Breast epithelium (tissue), 4 donors: ENCODE results near the gene PON3. TPM values are rescaled to one million over a fixed set of nuclear protein-coding genes. Genes with fewer than 3 reads are reported as not detected.

Experiments used
- DNase-seq, 2 donors: peaks; one replicate each; pipeline ENCODE4 v3.0.0-alpha.2; 2019; ENCODE audit warnings: low spot score in 2 of 2
- H3K27ac ChIP-seq, 2 donors: fragments of 200-600 bp; sonication (generic) in 1 of 2; one replicate each; pipeline ENCODE4 v1.5.1; 2016 to 2019; ENCODE audit warnings: mild to moderate bottlenecking in 1 of 2
- H3K27me3 ChIP-seq, 2 donors: fragments of 200-600 bp; sonication (generic) in 1 of 2; one replicate each; pipeline versions ENCODE4 v1.5.1 to v1.6.0; 2017 to 2019; ENCODE audit warnings: control low read depth in 1 of 2, mild to moderate bottlenecking in 1 of 2
- H3K36me3 ChIP-seq: fragments of 200-600 bp; one replicate; pipeline ENCODE4 v1.5.1; 2019
- H3K4me1 ChIP-seq, 2 donors: fragments of 200-600 bp; sonication (generic); one replicate each; pipeline ENCODE4 v1.5.1; 2016 to 2019; ENCODE audit warnings: control low read depth in 1 of 2
- H3K4me3 ChIP-seq, 3 donors: fragments of 200-600 bp; sonication (generic); 1 replicate in 2 of 3; 2 replicates in 1 of 3; pipeline ENCODE4 v1.5.1; 2016 to 2019; ENCODE audit warnings: mild to moderate bottlenecking in 3 of 3, moderate library complexity in 2 of 3
- H3K9me3 ChIP-seq, 2 donors: fragments of 200-600 bp; sonication (generic) in 1 of 2; one replicate each; pipeline ENCODE4 v1.5.1; 2016 to 2019; ENCODE audit warnings: control low read depth in 1 of 2
- CTCF ChIP-seq, 3 donors: fragments of 450-650 bp; IDR thresholded peaks; one replicate each; pipeline ENCODE4 v1.5.1; 2016 to 2017; ENCODE audit warnings: antibody characterized with exemption in 3 of 3, mild to moderate bottlenecking in 3 of 3, moderate library complexity in 3 of 3
- POLR2A ChIP-seq: fragments of 450-650 bp; IDR thresholded peaks from one replicate; pipeline ENCODE4 v1.6.1; 2016; ENCODE audit warnings: antibody characterized with exemption, mild to moderate bottlenecking, moderate library complexity
- POLR2AphosphoS5 ChIP-seq, 3 donors: sonication (generic); formaldehyde crosslinking; IDR thresholded peaks; one replicate each; pipeline ENCODE4 v1.6.1; 2017; ENCODE audit warnings: antibody characterized with exemption in 3 of 3
- intact Hi-C: fragments of 100-400 bp; cut with DNase I; formaldehyde crosslinking; loops from one replicate; pipeline ENCODE4 v1.15.1; 2023; ENCODE audit warnings: low total_unique reads
- total RNA-seq, 3 donors: library from RNA; depleted of rRNA; stranded (reverse); fragments of >200 nt; gene quantifications; one replicate each; pipeline ENCODE4 v1.1.0, GENCODE V29; 2016

Gene PON3
- total RNA-seq, 3 donors from 2014 or later, result 5.9 to 26.9 (median 8.5) TPM

DNA sequence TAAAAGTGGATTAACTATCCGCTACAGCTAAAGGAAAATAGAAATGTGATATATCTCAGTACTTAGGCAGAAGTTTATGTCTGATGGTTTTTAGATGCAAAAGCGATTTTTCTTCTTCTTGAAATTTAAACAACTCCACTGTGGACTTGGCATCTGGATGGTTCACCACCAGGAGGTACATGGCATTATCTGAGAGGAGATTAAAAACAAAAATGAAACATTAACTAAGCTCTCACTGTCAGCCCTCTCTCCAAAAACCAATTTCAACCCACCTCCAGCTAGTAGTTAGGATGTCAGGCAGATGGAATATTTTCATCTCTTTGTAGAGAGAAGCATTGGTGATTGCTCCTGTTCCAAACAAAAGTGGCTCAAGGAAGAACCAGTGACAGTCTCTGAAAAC, 84.8 kb downstream of the PON3 start:
- intact Hi-C loops, result no loop called here
- no peak for DNase-seq
- H3K4me3 ChIP-seq, result no peak overlapping the region
- no peaks in the 10 kb centered on the region for H3K4me1 ChIP-seq
- no peak for TF ChIP-seq CTCF (IDR thresholded peaks at IDR 0.05)
- no peak for TF ChIP-seq POLR2A
- TF ChIP-seq POLR2AphosphoS5 (IDR thresholded peaks at IDR 0.05), result no peak
- no peak overlapping the region for H3K27ac ChIP-seq
- no peaks in the 10 kb centered on the region for H3K36me3 ChIP-seq
- no peaks in the 10 kb centered on the region for H3K27me3 ChIP-seq
- no peaks in the 10 kb centered on the region for H3K9me3 ChIP-seq

GRCh38 chr7:95309951-95310350, 86.2 kb downstream of the PON3 start:
- H3K4me3 ChIP-seq, result no peak overlapping the region
- H3K27ac ChIP-seq, result no peak overlapping the region
- no peaks in the 10 kb centered on the region for H3K27me3 ChIP-seq
- DNase-seq, result no peak
- H3K36me3 ChIP-seq, result no peaks in the 10 kb centered on the region
- H3K9me3 ChIP-seq, result no peaks in the 10 kb centered on the region
- TF ChIP-seq POLR2A (no peak), CTCF (IDR thresholded peaks at IDR 0.05) (no peak), POLR2AphosphoS5 (IDR thresholded peaks at IDR 0.05) (no peak)
- intact Hi-C loops, result no loop called here
- H3K4me1 ChIP-seq, result no peaks in the 10 kb centered on the region

Other genes starting within 250 kb of the PON3 start
- gene PON1, start 71.8 kb downstream of the PON3 start, total RNA-seq, result under 1 TPM in 2 of 3 donors, not detected in 1; 0.29 to 0.66 TPM
- 100 to 1,000 TPM; 119 to 168 (median 165) TPM for gene PON2, start 38.7 kb upstream of the PON3 start, total RNA-seq
- under 1 TPM; 0.16 to 0.33 (median 0.29) TPM for gene ASB4, start 89.6 kb upstream of the PON3 start, total RNA-seq
- 100 to 1,000 TPM; 507 to 797 (median 729) TPM for gene PDK4, start 200.1 kb upstream of the PON3 start, total RNA-seq